Activated CD4-positive, alpha-beta T cell treated with anti-CD3 and anti-CD28 coated beads for 36 hours (primary cell): Measurements from ENCODE around the gene CST9. TPM values are rescaled to one million over a fixed set of nuclear protein-coding genes. Genes with fewer than 3 reads are reported as not detected.

ENCODE experiments used
- ATAC-seq: fragments of 200-7000 bp; cut with Tn5 transposase; one replicate; pipeline ENCODE4 v1.10.0; 2021; ENCODE audit warnings: mild to moderate bottlenecking, moderate library complexity
- CTCF ChIA-PET: fragments of 350-600 bp; sonication (Branson Sonifier 250); formaldehyde crosslinking; loops from one replicate; lab custom pipeline; 2021; ENCODE audit warnings: antibody characterized with exemption; lab: Charles Lee
- POLR2A ChIA-PET: fragments of 350-600 bp; sonication (Branson Sonifier 250); formaldehyde crosslinking; loops from one replicate; lab custom pipeline; 2021; ENCODE audit warnings: antibody characterized with exemption, inconsistent platforms; lab: Charles Lee
- DNase-seq: peaks from one replicate; pipeline ENCODE4 v3.0.0-alpha.2; 2020
- H3K27ac Mint-ChIP-seq: one replicate; pipeline ENCODE4 v1.8.0; 2021; ENCODE audit warnings: mixed read lengths
- H3K27me3 Mint-ChIP-seq: one replicate; pipeline ENCODE4 v1.8.0; 2021; ENCODE audit warnings: mixed read lengths
- H3K36me3 Mint-ChIP-seq: one replicate; pipeline ENCODE4 v1.8.0; 2021; ENCODE audit warnings: low read depth, mixed read lengths
- H3K4me1 Mint-ChIP-seq: one replicate; pipeline ENCODE4 v1.8.0; 2021; ENCODE audit warnings: mixed read lengths
- H3K4me3 Mint-ChIP-seq: one replicate; pipeline ENCODE4 v1.8.0; 2021; ENCODE audit warnings: mild to moderate bottlenecking, moderate library complexity, mixed read lengths
- H3K9me3 Mint-ChIP-seq: one replicate; pipeline ENCODE4 v1.8.0; 2021; ENCODE audit warnings: low read depth, mixed read lengths
- intact Hi-C, 2 experiments: fragments of 100-400 bp; cut with DNase I in 1 of 2; cut with micrococcal nuclease in 1 of 2; formaldehyde crosslinking; loops; one replicate each; pipeline versions ENCODE4 v1.14.2 to v1.15.1; 2022 to 2024; cut with DNase I, micrococcal nuclease
- total RNA-seq, 2 experiments: library from RNA; stranded (reverse); gene quantifications; one replicate each; pipeline ENCODE4 v1.2.3, GENCODE V29; 2021

The CST9 gene
- total RNA-seq, 2 experiments from 2014 or later = not detected

DNA sequence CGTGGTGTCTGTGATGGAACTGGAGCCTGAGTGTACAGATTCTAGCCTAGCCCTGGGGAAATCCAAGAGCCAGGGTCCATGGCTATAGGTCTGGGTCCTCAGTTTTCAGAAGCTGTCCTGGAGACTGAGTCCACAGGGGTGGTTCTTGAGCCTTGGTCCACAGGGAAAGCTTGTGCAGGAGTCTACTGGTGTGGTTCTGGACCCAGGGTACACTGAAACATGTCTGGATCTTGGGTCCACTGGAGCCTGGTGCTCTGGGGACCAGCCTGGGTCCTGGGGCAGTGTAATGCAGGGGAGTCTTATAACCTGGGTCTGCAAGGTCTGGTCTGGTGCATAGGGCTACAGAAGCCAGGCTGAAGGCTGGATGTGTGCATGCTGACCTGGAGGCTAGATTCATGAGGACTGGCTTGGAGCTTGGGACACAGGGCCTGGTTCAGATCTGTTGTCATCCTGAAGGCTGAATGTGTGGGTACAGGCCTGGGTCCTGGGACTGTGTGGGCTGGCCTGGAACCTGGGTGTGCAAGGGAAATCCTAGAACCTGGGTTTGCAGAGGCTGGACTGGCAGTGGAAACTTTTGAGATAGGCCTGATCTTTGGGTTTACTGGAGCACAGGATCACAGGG, 42.9 kb downstream of the CST9 start:
- no peaks in the 10 kb centered on the region for H3K27me3 Mint-ChIP-seq
- no peak overlapping the region for H3K4me3 Mint-ChIP-seq
- CTCF ChIA-PET = no interaction called here
- DNase-seq (no peak), ATAC-seq (no peak)
- intact Hi-C loops = no loop called here
- peaks cover 19% of the 10 kb centered on the region for H3K9me3 Mint-ChIP-seq
- peaks cover 2% of the 10 kb centered on the region for H3K36me3 Mint-ChIP-seq
- no peak overlapping the region for H3K27ac Mint-ChIP-seq
- no peaks in the 10 kb centered on the region for H3K4me1 Mint-ChIP-seq
- POLR2A ChIA-PET = no interaction called here

DNA sequence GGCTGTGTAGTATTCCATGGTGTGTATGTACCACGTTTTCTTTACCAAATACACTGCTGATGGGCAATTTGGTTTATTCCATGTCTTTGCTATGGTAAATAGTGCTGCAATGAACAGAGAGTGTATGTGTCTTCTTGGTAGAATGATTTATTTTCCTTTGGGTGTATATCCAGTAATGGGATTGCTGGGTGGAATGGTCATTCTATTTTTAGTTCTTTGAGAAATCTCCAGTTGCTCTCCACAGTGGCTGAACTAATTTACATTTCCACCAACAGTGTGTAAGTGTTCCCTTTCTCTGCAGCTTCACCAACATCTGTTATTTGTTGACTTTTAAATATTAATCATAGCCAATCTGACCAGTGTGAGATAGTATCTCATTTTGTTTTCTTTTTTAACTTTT, 51.3 kb downstream of the CST9 start:
- no peak overlapping the region for H3K4me3 Mint-ChIP-seq
- H3K27me3 Mint-ChIP-seq = peaks cover 2% of the 10 kb centered on the region
- H3K9me3 Mint-ChIP-seq = peaks cover 6% of the 10 kb centered on the region
- CTCF ChIA-PET = interaction anchor here (0.6 kb wide), 1 partner anchor 224 kb away, joined by 4 read pairs; no protein-coding TSS in a partner anchor
- ATAC-seq (no peak), DNase-seq (no peak)
- intact Hi-C loops = no loop called here
- H3K27ac Mint-ChIP-seq = no peak overlapping the region
- POLR2A ChIA-PET = no interaction called here
- H3K4me1 Mint-ChIP-seq = no peaks in the 10 kb centered on the region
- no peaks in the 10 kb centered on the region for H3K36me3 Mint-ChIP-seq

Other genes starting within 250 kb of the CST9 start
- gene GZF1, start 243.7 kb downstream of the CST9 start, total RNA-seq = 1 to 10 TPM; 6.9 to 8.9 TPM
- gene NAPB, start 184.4 kb downstream of the CST9 start, total RNA-seq = 1 to 10 TPM; 6.1 to 8.1 TPM
- not detected for gene CSTL1, start 166.2 kb downstream of the CST9 start, total RNA-seq
- gene CST11, start 153.0 kb downstream of the CST9 start, total RNA-seq = not detected
- gene CST8, start 114.8 kb downstream of the CST9 start, total RNA-seq = not detected
- gene CST9L, start 37.4 kb downstream of the CST9 start, total RNA-seq = not detected
- 1 to 10 TPM; 1.0 to 1.4 TPM for gene CST3, start 32.0 kb upstream of the CST9 start, total RNA-seq
- gene CST4, start 83.1 kb upstream of the CST9 start, total RNA-seq = not detected
- gene CST1, start 145.0 kb upstream of the CST9 start, total RNA-seq = not detected
- gene CST2, start 220.8 kb upstream of the CST9 start, total RNA-seq = not detected